Measurements from ENCODE around the gene ZC3H4. TPM values are rescaled to one million over a fixed set of nuclear protein-coding genes. Genes with fewer than 3 reads are reported as not detected.

Gene ZC3H4
- total RNA-seq, 3 donors from 2014 or later = 44.4 to 53.4 (median 52.8) TPM

GRCh38 chr19:47021536-47022139 lies 91.9 kb downstream of the ZC3H4 start:
- no peak for DNase-seq
- ATAC-seq = peak; percentile 18
- Histone ChIP-seq H3K9me3 (no peaks in the 10 kb centered on the region), H3K36me3 (ENCODE audit: low read depth) (no peaks in the 10 kb centered on the region), H3K4me3 (no peak overlapping the region), H3K4me1 (ENCODE audit: low read depth) (peaks cover 21% of the 10 kb centered on the region)
- TF ChIP-seq CTCF (IDR thresholded peaks at IDR 0.05) = no peak
- intact Hi-C loops (cut with DNase I, micrococcal nuclease) = no loop called here

GRCh38 chr19:47020992-47021496 lies 92.5 kb downstream of the ZC3H4 start:
- ATAC-seq = no peak
- intact Hi-C loops (cut with DNase I, micrococcal nuclease) = no loop called here
- no peak for TF ChIP-seq CTCF (IDR thresholded peaks at IDR 0.05)

GRCh38 chr19:47020132-47020805 lies 93.3 kb downstream of the ZC3H4 start:
- Histone ChIP-seq H3K4me3 (no peak overlapping the region), H3K9me3 (no peaks in the 10 kb centered on the region), H3K4me1 (ENCODE audit: low read depth) (peaks cover 21% of the 10 kb centered on the region), H3K36me3 (ENCODE audit: low read depth) (no peaks in the 10 kb centered on the region)
- DNase-seq = no peak
- TF ChIP-seq CTCF (IDR thresholded peaks at IDR 0.05) = no peak
- no peak for ATAC-seq
- intact Hi-C loops (cut with DNase I, micrococcal nuclease) = no loop called here

More at GRCh38 chr19:47020992-47021496, 92.5 kb downstream of the ZC3H4 start:
- H3K9me3 ChIP-seq = no peaks in the 10 kb centered on the region
- no peaks in the 10 kb centered on the region for H3K36me3 ChIP-seq (ENCODE audit: low read depth)
- DNase-seq = no peak
- no peak overlapping the region for H3K4me3 ChIP-seq
- H3K4me1 ChIP-seq (ENCODE audit: low read depth) = peaks cover 21% of the 10 kb centered on the region

- TF ChIP-seq CTCF (IDR thresholded peaks at IDR 0.05) = no peak
- H3K4me3 ChIP-seq = no peak within 1 kb of the TSS
- no peaks in the 10 kb centered on the region for H3K36me3 ChIP-seq (ENCODE audit: low read depth)
- H3K9me3 ChIP-seq = no peaks in the 10 kb centered on the region
- ATAC-seq (peak; percentile 38), DNase-seq (no peak)
- peaks cover 21% of the 10 kb centered on the region for H3K4me1 ChIP-seq (ENCODE audit: low read depth)
- intact Hi-C loops (cut with DNase I, micrococcal nuclease) = no loop called here
Measured at GRCh38 chr19:47019431-47020041, 94.0 kb downstream of the ZC3H4 start, which contains the start of gene NPAS1. NPAS1 (plus strand) TSS chr19:47019837; CDS start chr19:47021048, 1,211 bp downstream.

GRCh38 chr19:47018923-47019322 lies 94.7 kb downstream of the ZC3H4 start:
- DNase-seq = no peak
- Histone ChIP-seq H3K36me3 (ENCODE audit: low read depth) (no peaks in the 10 kb centered on the region), H3K9me3 (no peaks in the 10 kb centered on the region), H3K4me3 (no peak overlapping the region), H3K4me1 (ENCODE audit: low read depth) (peaks cover 21% of the 10 kb centered on the region)
- intact Hi-C loops (cut with DNase I, micrococcal nuclease) = no loop called here
- ATAC-seq = no peak
- no peak for TF ChIP-seq CTCF (IDR thresholded peaks at IDR 0.05)

Other genes with a start within 250 kb of the ZC3H4 start
- gene NPAS1, start 93.9 kb downstream of the ZC3H4 start, total RNA-seq = 1 to 10 TPM in 1 of 3 donors, under 1 TPM in 1, not detected in 1; 0.31 to 1.1 TPM
- 10 to 100 TPM; 23.8 to 32.8 (median 25.9) TPM for gene TMEM160, start 65.2 kb downstream of the ZC3H4 start, total RNA-seq
- 100 to 1,000 TPM in 1 of 3 donors, 10 to 100 TPM in 2; 41.7 to 133 (median 66.4) TPM for gene SAE1, start 17.1 kb upstream of the ZC3H4 start, total RNA-seq
- gene BBC3, start 117.4 kb upstream of the ZC3H4 start, total RNA-seq = 10 to 100 TPM; 18.3 to 24.9 (median 22.8) TPM
- gene CCDC9, start 142.7 kb upstream of the ZC3H4 start, total RNA-seq = 10 to 100 TPM; 33.3 to 46.9 (median 38.7) TPM
- gene INAFM1, start 161.1 kb upstream of the ZC3H4 start, total RNA-seq = 10 to 100 TPM; 14.7 to 28.9 (median 16.7) TPM
- 10 to 100 TPM in 1 of 3 donors, 1 to 10 TPM in 2; 5.1 to 13.5 (median 7.9) TPM for gene C5AR1, start 196.1 kb upstream of the ZC3H4 start, total RNA-seq
- gene C5AR2, start 218.4 kb upstream of the ZC3H4 start, total RNA-seq = 1 to 10 TPM in 2 of 3 donors, under 1 TPM in 1; 0.29 to 1.6 (median 1.4) TPM
- gene DHX34, start 235.5 kb upstream of the ZC3H4 start, total RNA-seq = 10 to 100 TPM in 2 of 3 donors, 1 to 10 TPM in 1; 8.7 to 12.3 (median 11.0) TPM